C4-2B (cell line): Measurements from ENCODE around the gene IQGAP3.
"Not testable (repeated sequence)": the region's sequence is repeated elsewhere in the genome, so short reads cannot be mapped to it uniquely, and the experiment has no call there.

Source experiments
- H3K27ac ChIP-seq: fragments of 450-650 bp; 2 replicates; pipeline ENCODE4 v1.5.1; 2017
- ZFX ChIP-seq: fragments of 450-650 bp; IDR thresholded peaks from 2 replicates; pipeline ENCODE4 v1.6.1; 2017
- TF ChIP-seq, protein P1 (sequence below): fragments of 450-650 bp; conservative IDR thresholded peaks from 2 replicates; pipeline ENCODE4 v1.5.1; 2017; ENCODE audit warnings: mild to moderate bottlenecking

The IQGAP3 gene

DNA sequence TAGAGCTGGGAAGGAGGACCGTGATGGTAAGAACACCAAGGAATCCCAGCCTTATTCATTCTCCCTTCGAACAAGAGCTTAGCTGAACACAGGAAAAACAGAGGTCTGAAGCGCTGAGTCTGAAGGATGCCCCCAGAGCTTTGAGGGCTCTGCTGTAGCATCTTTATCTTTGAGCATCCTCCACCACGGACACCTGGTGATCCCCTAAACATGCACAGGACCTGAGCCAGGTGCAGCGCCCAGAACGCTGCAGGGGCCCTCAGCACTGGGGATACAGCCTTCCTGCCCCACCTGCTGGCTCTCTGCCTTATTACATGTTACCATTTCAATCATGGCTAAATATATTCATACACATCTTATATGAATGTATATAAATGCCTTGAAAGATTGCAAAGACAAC, 36.6 kb upstream of the IQGAP3 start:
- no peak for TF ChIP-seq ZFX
- TF ChIP-seq, protein P1, sequence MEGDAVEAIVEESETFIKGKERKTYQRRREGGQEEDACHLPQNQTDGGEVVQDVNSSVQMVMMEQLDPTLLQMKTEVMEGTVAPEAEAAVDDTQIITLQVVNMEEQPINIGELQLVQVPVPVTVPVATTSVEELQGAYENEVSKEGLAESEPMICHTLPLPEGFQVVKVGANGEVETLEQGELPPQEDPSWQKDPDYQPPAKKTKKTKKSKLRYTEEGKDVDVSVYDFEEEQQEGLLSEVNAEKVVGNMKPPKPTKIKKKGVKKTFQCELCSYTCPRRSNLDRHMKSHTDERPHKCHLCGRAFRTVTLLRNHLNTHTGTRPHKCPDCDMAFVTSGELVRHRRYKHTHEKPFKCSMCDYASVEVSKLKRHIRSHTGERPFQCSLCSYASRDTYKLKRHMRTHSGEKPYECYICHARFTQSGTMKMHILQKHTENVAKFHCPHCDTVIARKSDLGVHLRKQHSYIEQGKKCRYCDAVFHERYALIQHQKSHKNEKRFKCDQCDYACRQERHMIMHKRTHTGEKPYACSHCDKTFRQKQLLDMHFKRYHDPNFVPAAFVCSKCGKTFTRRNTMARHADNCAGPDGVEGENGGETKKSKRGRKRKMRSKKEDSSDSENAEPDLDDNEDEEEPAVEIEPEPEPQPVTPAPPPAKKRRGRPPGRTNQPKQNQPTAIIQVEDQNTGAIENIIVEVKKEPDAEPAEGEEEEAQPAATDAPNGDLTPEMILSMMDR = no peak; the same call in none of the 2 replicates
- H3K27ac ChIP-seq = no peak overlapping the region

DNA sequence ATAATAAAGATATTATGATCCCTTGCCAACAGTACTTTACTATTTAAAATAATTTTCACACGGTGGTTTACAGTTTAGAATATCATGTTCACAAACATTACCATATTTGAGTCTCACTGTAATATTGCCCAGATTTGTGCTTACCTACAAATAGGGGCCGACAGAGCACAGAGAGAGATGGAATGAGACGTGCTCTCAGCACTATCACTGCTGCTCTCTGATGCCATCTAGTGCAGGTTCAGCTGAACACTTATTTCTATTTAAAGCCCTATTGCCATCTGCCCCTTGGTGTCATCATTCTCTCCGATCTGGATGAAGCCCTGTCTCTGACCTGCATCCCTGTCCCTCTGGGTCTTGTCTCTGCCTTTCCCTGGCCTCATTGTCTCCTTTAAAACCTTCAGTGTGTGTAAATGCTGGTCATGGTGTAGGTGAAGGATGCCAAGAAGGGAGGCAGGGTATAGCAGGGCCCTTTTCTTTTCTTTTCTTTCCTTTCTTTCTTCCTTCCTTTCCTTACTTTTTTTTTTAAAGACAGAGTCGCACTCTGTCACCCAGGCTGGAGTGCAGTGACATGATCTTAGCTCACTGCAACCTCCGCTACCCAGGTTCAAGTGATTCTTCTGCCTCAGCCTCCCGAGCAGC, 35.8 kb upstream of the IQGAP3 start:
- TF ChIP-seq, protein P1 = peak; percentile 90
- TF ChIP-seq ZFX = no peak
- H3K27ac ChIP-seq = no peak overlapping the region

DNA sequence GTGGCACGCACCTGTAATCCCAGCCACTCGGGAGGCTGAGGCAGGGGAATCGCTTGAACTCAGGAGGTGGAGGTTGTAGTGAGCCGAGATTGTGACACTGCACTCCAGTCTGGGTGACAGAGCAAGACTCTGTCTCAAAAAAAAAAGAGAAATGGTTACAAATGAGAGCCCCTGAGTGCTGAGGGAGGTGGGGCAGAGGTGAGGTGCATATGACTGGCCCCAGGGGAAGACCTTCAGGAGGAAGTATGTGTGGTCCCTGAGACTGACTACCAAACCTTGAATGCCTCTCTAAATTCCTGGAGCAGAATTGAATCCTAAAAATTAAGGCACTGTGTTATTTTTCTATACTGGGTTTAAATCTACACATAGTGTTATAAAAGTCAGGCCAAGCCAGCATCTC, 35.0 kb upstream of the IQGAP3 start:
- H3K27ac ChIP-seq = not testable (repeated sequence)

DNA sequence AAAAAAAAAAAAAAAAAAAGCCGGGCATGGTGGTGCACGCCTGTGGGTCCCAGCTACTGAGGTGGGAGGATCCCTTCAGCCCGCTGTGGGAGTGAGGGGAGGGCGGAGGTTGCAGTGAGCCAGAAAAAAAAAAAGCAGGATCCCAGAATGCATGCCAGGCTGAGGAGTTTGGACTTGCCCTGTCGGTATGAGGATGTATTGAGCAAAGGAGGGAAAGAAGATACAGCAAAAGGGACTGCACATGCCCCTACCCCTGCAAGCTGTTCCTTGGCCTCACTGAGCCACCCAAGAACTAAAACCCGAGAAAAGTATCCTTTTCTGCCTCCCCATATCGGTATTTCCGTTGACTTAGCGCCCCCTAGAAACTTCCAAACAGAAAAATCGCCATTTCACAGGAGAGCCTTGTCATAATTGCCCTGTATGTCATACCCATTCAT, 30.2 kb upstream of the IQGAP3 start:
- no peak overlapping the region for H3K27ac ChIP-seq
- TF ChIP-seq, protein P1 = peak; percentile 37
- TF ChIP-seq ZFX = no peak

DNA sequence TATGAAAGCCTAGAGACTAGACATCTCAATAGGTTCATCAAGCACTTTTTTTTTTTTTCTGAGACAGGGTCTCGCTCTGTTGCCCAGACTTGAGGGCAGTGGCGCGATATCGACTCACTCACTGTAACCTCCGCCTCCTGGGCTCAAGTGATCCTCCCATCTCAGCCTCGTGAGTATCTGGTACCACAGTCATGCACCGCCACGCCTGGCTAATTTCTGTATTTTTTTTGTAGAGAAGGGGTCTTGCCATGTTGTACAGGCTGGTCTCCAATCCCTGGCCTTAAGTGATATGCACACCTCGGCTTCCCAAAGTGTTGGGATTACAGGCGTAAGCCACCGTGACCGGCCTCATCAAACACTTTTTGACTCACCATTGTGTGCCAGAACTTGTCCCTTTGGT, 29.5 kb upstream of the IQGAP3 start:
- TF ChIP-seq, protein P1 = no peak
- TF ChIP-seq ZFX = no peak
- H3K27ac ChIP-seq = peak overlapping the region; percentile 83

DNA sequence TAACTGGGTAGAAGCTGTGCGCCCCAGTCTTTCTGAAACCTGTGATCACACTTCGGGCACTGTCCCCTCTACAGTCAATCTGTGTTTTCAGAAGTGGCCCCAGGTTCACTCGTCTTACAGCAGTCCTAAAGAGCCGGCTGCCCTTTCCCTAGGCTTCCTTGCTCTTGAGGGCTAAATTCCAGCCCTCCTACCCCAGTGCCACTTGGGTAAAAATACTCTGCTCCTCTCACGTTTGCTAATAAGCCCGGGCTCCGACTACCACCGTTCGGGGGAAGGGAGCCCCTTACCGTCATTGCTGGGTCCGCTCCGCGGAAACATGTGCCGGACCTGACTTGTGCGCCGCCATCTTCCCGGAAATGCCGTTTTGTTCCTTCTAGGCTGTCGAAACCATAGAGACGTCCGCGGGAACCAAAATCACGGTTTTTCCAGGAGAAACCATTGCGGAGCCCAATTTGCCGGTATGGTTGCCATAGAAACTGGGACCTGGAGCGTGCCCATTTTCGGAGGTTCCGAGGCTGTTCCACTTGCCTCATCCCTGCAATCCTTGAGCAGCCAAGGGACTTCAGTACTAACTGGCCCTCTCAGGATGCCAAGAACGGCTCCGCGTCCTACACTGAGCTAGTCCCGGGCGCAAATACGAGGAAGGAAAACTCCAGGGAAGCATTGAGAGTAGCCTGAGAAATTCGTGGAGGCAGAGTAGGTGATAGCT, 28.9 kb upstream of the IQGAP3 start, which contains the start of gene GPATCH4:
GPATCH4 (minus strand) TSS at position 358 of the 709 bp plus-strand sequence.
- H3K27ac ChIP-seq = peak within 1 kb of the TSS; percentile 83
- TF ChIP-seq ZFX = no peak
- TF ChIP-seq, protein P1 = no peak

DNA sequence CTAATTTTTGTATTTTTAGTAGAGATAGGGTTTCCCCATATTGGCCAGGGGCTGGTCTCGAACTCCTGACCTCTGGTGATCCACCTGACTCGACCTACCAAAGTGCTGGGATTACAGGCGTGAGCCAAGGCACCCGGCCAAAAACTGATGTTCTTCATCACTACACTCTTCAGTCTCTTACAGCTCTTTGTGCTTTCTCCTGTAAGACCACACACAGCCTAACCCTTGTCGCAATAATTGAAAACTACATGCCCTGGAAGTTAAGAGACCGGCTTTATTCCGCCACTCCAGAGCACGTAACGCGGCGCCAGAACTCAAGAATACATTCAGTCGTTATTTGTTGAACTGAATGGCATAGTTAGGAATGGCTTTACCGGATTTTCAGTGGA, 28.4 kb upstream of the IQGAP3 start:
- TF ChIP-seq, protein P1 = no peak
- no peak for TF ChIP-seq ZFX
- H3K27ac ChIP-seq = peak overlapping the region; percentile 83

DNA sequence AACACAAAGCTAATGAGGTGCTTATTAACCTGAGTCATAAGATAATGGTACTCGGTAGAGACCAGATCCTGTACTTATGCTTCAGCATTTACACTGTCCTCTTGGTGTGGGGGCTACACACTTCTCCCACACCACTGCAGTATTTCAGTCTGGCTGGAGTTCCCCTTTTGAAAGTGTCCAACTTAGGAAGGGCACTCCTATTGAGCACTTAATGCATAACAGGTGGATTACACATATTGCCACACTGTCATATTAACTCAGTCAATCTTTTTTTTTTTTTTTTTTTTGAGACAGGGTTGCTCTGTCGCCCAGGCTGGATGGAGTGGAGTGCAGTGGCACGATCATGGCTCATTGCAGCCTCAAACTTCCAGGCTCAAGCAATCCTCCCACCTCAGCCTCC, 27.4 kb upstream of the IQGAP3 start:
- TF ChIP-seq ZFX = no peak
- no peak overlapping the region; the same call in 1 of the 2 replicates for H3K27ac ChIP-seq
